ENCODE measurements around the gene FYB2.
"Not testable (repeated sequence)": the region's sequence is repeated elsewhere in the genome, so short reads cannot be mapped to it uniquely, and the experiment has no call there.

FYB2 gene

GRCh38 chr1:56790036-56790435 is 29.2 kb downstream of the FYB2 start:
- DNase-seq, result no peak

GRCh38 chr1:56788588-56788987 is 30.6 kb downstream of the FYB2 start:
- DNase-seq, result no peak

- DNase-seq, result no peak
Observed at GRCh38 chr1:56788102-56788501, 31.1 kb downstream of the FYB2 start.

- no peak for DNase-seq
Observed at GRCh38 chr1:56787330-56787729, 31.9 kb downstream of the FYB2 start.

- no peak for DNase-seq
Observed at GRCh38 chr1:56782773-56783172, 36.4 kb downstream of the FYB2 start.

GRCh38 chr1:56780826-56781225 is 38.4 kb downstream of the FYB2 start:
- DNase-seq, result no peak

- no peak for DNase-seq
Observed at GRCh38 chr1:56780128-56780750, 39.0 kb downstream of the FYB2 start.

GRCh38 chr1:56777972-56778371 is 41.2 kb downstream of the FYB2 start:
- no peak for DNase-seq

GRCh38 chr1:56774732-56775131 is 44.5 kb downstream of the FYB2 start:
- DNase-seq, result not testable (repeated sequence)

- no peak for DNase-seq
Observed at GRCh38 chr1:56774067-56774609, 45.1 kb downstream of the FYB2 start.

- DNase-seq, result no peak
Observed at GRCh38 chr1:56773341-56774066, 45.7 kb downstream of the FYB2 start.

GRCh38 chr1:56771717-56772116 is 47.5 kb downstream of the FYB2 start:
- no peak for DNase-seq

- no peak for DNase-seq
Observed at GRCh38 chr1:56758794-56759193, 60.4 kb downstream of the FYB2 start.

- no peak for DNase-seq
Observed at GRCh38 chr1:56758135-56758534, 61.1 kb downstream of the FYB2 start.

GRCh38 chr1:56755911-56756310 is 63.3 kb downstream of the FYB2 start:
- no peak for DNase-seq

GRCh38 chr1:56754708-56755479 is 64.3 kb downstream of the FYB2 start:
- no peak for DNase-seq

- no peak for DNase-seq
Observed at GRCh38 chr1:56745231-56745630, 74.0 kb downstream of the FYB2 start.

- DNase-seq, result no peak
Observed at GRCh38 chr1:56728964-56729363, 90.2 kb downstream of the FYB2 start.

- no peak for DNase-seq
Observed at GRCh38 chr1:56726706-56727105, 92.5 kb downstream of the FYB2 start.

GRCh38 chr1:56719171-56719570 is 100.0 kb downstream of the FYB2 start:
- DNase-seq, result no peak

- DNase-seq, result no peak
Observed at GRCh38 chr1:56715156-56715555, 104.0 kb downstream of the FYB2 start.

GRCh38 chr1:56713112-56713511 is 106.1 kb downstream of the FYB2 start:
- no peak for DNase-seq

GRCh38 chr1:56712150-56712549 is 107.1 kb downstream of the FYB2 start:
- DNase-seq, result no peak

GRCh38 chr1:56710646-56711045 is 108.6 kb downstream of the FYB2 start:
- DNase-seq, result no peak
